Measurements from ENCODE around the gene PDGFB.

DNA sequence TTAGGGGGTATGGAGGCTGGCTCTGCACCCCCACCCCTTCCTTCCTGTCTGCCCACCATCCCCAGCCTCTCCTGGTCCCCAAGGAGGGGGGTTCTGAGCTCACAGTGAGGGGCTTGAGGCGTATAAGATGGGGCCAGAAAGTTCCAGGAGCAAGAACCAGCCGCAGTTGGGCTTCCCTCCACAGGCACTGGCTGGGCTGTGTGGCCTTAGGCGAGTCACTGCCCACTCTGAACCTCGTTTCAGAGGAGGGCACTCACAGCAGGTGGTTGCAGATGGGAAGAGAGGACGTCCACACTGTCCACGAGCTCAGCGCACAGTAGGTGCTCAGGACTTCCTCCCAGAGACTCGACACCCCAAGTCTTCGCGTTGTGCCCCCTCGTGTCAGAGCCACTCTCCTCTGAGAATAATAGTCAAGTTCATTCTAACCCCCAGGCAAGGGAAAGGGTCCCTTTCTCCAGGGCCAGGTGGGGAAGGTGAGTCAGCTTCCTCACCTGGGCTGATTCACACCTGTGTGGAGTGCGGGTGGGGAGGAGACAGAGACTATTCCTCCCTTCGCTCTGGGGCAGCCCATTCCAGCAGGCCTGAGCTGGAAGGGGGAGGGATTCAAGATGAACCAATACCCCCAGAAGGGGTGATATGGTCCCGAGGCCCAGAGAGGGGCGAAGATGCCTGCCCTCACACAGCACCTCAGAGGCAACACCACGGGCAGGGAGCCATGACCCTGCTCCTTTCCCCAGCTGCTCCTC lies 45.4 kb upstream of the PDGFB start:
- TF ChIP-seq EZH2 (IDR thresholded peaks at IDR 0.05; ENCODE audit: low read depth), result no peak
- TF ChIP-seq CTCF (conservative IDR thresholded peaks at IDR 0.05), result no peak
